Measurements from ENCODE around the gene MRPL17.

DNA sequence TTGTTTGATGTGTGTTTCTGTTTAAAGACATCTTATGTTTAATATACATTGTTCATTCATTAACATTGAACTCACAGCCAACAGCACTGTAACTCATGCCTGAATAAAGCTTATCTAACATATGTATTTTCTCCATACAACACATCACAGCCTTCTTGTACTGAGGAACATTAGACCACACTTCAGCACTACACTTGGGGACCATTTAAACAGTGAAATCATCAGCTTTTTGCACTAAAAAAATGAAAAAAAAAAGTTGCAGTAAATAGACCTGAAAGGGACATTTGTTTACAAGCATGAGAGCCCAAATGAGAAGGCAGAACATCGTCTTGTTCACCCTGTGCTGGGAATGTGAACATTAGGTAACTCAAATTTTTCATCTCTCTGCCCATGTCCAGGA lies 48.6 kb downstream of the MRPL17 start:
- no peak for TF ChIP-seq YY1 (IDR thresholded peaks at IDR 0.05; ENCODE audit: insufficient read depth, insufficient read length)
- no peak for TF ChIP-seq ZNF274 (IDR thresholded peaks at IDR 0.05; ENCODE audit: low read depth, low read length)

All from NT2/D1 (cell line).